ENCODE measurements around the gene RAPGEF3.

GRCh38 chr12:47745485-47746041, 13.1 kb downstream of the RAPGEF3 start:
- TF ChIP-seq CTCF (IDR thresholded peaks at IDR 0.05) (no peak), EZH2 (IDR thresholded peaks at IDR 0.05; ENCODE audit: borderline replicate concordance, insufficient read depth, low read depth, low read length, poor library complexity, severe bottlenecking) (no peak)
